Astrocyte (in vitro differentiated cells and primary cell): ENCODE data around the gene ACTG1. TPM values are rescaled to one million over a fixed set of nuclear protein-coding genes. Genes with fewer than 3 reads are reported as not detected.

ENCODE experiments used
- DNase-seq: peaks from one replicate; pipeline ENCODE4 v3.0.0-alpha.2; 2010; ENCODE audit warnings: low read depth
- FAIRE-seq: peaks from 2 replicates; lab custom pipeline; 2011; peaks lifted over from hg19 to GRCh38; lab: Jason Lieb, UNC
- H2AFZ ChIP-seq: 2 replicates; pipeline ENCODE4 v1.6.0; 2012; ENCODE audit warnings: low read depth, low read length, inconsistent platforms
- H3K27ac ChIP-seq: 2 replicates; pipeline ENCODE4 v1.5.1; 2011; ENCODE audit warnings: low read depth, low read length, inconsistent platforms
- H3K27me3 ChIP-seq: 2 replicates; pipeline ENCODE4 v1.6.0; 2011; ENCODE audit warnings: low read length, inconsistent platforms; ENCODE audit not compliant: insufficient read depth
- H3K36me3 ChIP-seq: 2 replicates; pipeline ENCODE4 v1.5.1; 2011; ENCODE audit warnings: low read length, inconsistent platforms; ENCODE audit not compliant: insufficient read depth
- H3K4me1 ChIP-seq: 2 replicates; pipeline ENCODE4 v1.5.1; 2011; ENCODE audit warnings: low read length, inconsistent platforms; ENCODE audit not compliant: insufficient read depth
- H3K4me2 ChIP-seq: 2 replicates; pipeline ENCODE4 v1.6.0; 2012; ENCODE audit warnings: low read length, inconsistent platforms
- H3K4me3 ChIP-seq: 2 replicates; pipeline ENCODE4 v1.5.1; 2011; ENCODE audit warnings: low read depth, mild to moderate bottlenecking, low read length, inconsistent platforms; ENCODE audit not compliant: insufficient read depth
- H3K79me2 ChIP-seq: 2 replicates; pipeline ENCODE4 v1.6.0; 2012; ENCODE audit warnings: mild to moderate bottlenecking, low read length, inconsistent platforms; ENCODE audit not compliant: insufficient read depth
- H3K9ac ChIP-seq: 2 replicates; pipeline ENCODE4 v1.6.0; 2012; ENCODE audit warnings: mild to moderate bottlenecking, low read length, inconsistent platforms
- H3K9me3 ChIP-seq: 2 replicates; pipeline ENCODE4 v1.5.1; 2012; ENCODE audit warnings: low read depth, mild to moderate bottlenecking, low read length, inconsistent platforms; ENCODE audit not compliant: insufficient read depth
- H4K20me1 ChIP-seq: 2 replicates; pipeline ENCODE4 v1.6.0; 2012; ENCODE audit warnings: low read length, inconsistent platforms; ENCODE audit not compliant: insufficient read depth
- H3K27ac Mint-ChIP-seq: one replicate; pipeline ENCODE4 v1.8.0; 2021; ENCODE audit warnings: mild to moderate bottlenecking, mixed read lengths; ENCODE audit not compliant: unreplicated experiment
- H3K27me3 Mint-ChIP-seq: one replicate; pipeline ENCODE4 v1.8.0; 2021; ENCODE audit warnings: low read depth, mixed read lengths; ENCODE audit not compliant: unreplicated experiment
- H3K36me3 Mint-ChIP-seq: one replicate; pipeline ENCODE4 v1.8.0; 2021; ENCODE audit warnings: low read depth, mixed read lengths; ENCODE audit not compliant: unreplicated experiment
- H3K4me1 Mint-ChIP-seq: one replicate; pipeline ENCODE4 v1.8.0; 2021; ENCODE audit warnings: low read depth, mixed read lengths; ENCODE audit not compliant: unreplicated experiment
- H3K4me3 Mint-ChIP-seq: one replicate; pipeline ENCODE4 v1.8.0; 2021; ENCODE audit warnings: mild to moderate bottlenecking, moderate library complexity, mixed read lengths; ENCODE audit not compliant: unreplicated experiment
- H3K9me3 Mint-ChIP-seq: one replicate; pipeline ENCODE4 v1.8.0; 2021; ENCODE audit warnings: mild to moderate bottlenecking, mixed read lengths; ENCODE audit not compliant: unreplicated experiment
- EZH2 ChIP-seq: IDR thresholded peaks from 2 replicates; pipeline ENCODE4 v1.6.1; 2012; ENCODE audit warnings: mild to moderate bottlenecking, low read length, inconsistent platforms; ENCODE audit not compliant: insufficient read depth
- total RNA-seq: library from RNA; stranded (reverse); gene quantifications from 2 replicates; pipeline ENCODE4 v1.2.1, GENCODE V29; 2021
- TF ChIP-seq, protein P1 (sequence below): IDR thresholded peaks from 2 replicates; pipeline ENCODE4 v1.5.1; 2011; ENCODE audit warnings: low read depth, mild to moderate bottlenecking, inconsistent platforms, low read length, moderate library complexity; ENCODE audit not compliant: insufficient read depth

The ACTG1 gene
- total RNA-seq, 1 donor from 2014 or later = 7,369 TPM

DNA sequence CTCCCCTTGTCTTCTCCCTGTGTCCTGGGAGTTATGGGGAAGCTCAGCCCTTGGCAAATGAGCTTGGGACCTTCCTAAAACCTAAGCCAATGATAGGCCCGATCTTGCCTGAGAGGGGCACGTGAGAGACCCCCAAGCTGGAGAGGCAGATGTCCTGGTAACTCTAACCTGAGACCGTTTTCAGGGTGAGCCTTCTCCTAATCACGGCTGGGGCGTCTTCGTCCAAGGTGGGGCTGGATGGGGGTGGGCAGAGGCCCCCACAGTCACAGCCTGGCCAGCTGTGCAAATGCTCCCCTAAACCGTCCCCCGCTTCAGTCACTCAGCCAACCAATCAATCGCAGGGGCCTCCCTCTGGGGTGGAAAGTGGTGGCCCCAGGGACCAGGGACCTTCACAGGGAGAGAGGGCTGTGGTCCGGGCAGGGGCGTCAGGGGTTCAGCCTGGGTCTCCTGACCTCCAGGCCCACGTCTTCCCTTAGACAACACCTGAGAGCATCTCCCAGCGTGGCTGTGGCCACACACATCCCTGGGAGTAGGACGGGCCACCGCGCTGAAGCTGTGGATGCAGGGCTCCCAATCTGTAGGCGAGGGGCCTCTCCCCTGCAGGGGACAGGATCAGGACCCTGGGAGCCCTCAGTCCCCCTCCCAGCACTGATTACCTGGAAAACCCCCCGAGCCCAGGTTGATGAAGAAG lies 30.6 kb downstream of the ACTG1 start:
- FAIRE-seq (no peak), DNase-seq (no peak)
- peaks cover 39% of the 10 kb centered on the region for H3K27me3 Mint-ChIP-seq
- no peaks in the 10 kb centered on the region for H3K36me3 Mint-ChIP-seq
- Histone ChIP-seq H3K4me2 (peak overlapping the region; percentile 82), H3K27ac (no peak overlapping the region), H2AFZ (peak overlapping the region; percentile 64), H3K36me3 (no peaks in the 10 kb centered on the region), H3K79me2 (no peaks in the 10 kb centered on the region), H3K27me3 (no peaks in the 10 kb centered on the region), H3K9ac (peak overlapping the region; percentile 36), H3K9me3 (no peaks in the 10 kb centered on the region), H3K4me3 (no peak overlapping the region), H3K4me1 (peaks cover 14% of the 10 kb centered on the region), H4K20me1 (no peaks in the 10 kb centered on the region)
- no peaks in the 10 kb centered on the region for H3K9me3 Mint-ChIP-seq
- H3K4me1 Mint-ChIP-seq = peaks cover 4% of the 10 kb centered on the region
- TF ChIP-seq, protein P1, sequence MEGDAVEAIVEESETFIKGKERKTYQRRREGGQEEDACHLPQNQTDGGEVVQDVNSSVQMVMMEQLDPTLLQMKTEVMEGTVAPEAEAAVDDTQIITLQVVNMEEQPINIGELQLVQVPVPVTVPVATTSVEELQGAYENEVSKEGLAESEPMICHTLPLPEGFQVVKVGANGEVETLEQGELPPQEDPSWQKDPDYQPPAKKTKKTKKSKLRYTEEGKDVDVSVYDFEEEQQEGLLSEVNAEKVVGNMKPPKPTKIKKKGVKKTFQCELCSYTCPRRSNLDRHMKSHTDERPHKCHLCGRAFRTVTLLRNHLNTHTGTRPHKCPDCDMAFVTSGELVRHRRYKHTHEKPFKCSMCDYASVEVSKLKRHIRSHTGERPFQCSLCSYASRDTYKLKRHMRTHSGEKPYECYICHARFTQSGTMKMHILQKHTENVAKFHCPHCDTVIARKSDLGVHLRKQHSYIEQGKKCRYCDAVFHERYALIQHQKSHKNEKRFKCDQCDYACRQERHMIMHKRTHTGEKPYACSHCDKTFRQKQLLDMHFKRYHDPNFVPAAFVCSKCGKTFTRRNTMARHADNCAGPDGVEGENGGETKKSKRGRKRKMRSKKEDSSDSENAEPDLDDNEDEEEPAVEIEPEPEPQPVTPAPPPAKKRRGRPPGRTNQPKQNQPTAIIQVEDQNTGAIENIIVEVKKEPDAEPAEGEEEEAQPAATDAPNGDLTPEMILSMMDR = no peak
- no peak for TF ChIP-seq EZH2
- H3K27ac Mint-ChIP-seq = no peak overlapping the region
- no peak overlapping the region for H3K4me3 Mint-ChIP-seq

DNA sequence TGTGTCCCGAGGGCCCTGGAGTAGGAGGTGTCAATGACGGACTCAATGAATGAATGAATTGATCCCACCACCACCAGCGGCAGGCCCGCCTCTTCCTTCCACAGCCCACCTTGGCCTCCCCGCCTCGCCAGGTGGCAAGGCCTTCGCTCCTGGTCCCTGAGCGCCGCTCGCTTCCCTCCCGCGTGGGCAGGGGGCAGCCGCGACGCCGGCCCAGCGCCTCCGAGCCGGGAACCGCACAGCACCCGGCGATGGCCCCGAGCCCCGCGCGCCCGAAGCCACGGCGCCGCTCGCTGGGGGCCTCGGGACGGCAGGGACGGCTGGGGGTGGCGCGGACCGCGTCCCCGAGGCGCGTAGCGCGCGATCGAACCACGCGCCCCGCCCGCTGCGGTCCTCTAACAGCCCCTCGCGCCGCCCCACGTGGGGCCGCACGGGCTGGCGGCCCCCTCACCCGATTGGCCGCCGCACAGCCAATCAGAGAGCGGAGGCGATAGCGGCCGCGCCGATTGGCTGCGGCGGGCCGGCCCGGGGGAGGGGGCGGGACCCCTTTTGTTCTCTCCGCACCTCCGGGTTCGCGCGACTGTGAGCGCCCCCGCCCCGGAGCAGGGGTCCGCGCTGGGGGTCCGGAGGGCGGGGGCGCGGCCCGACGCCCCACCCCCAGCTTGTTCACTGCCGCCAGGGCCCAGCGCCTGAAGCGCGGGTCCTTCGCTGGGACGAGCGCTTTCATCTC lies 31.4 kb downstream of the ACTG1 start:
- H3K4me1 Mint-ChIP-seq = peaks cover 4% of the 10 kb centered on the region
- DNase-seq (peak; percentile 23), FAIRE-seq (no peak)
- Histone ChIP-seq H3K27me3 (no peaks in the 10 kb centered on the region), H3K9ac (peak overlapping the region; percentile 36), H3K9me3 (no peaks in the 10 kb centered on the region), H4K20me1 (no peaks in the 10 kb centered on the region), H3K4me3 (no peak overlapping the region), H3K27ac (no peak overlapping the region), H3K36me3 (no peaks in the 10 kb centered on the region), H2AFZ (peak overlapping the region; percentile 64), H3K79me2 (no peaks in the 10 kb centered on the region), H3K4me1 (peaks cover 14% of the 10 kb centered on the region), H3K4me2 (peak overlapping the region; percentile 82)
- H3K4me3 Mint-ChIP-seq = no peak overlapping the region
- TF ChIP-seq, protein P1 = no peak
- TF ChIP-seq EZH2 = no peak
- H3K27me3 Mint-ChIP-seq = peaks cover 46% of the 10 kb centered on the region
- no peaks in the 10 kb centered on the region for H3K36me3 Mint-ChIP-seq
- H3K27ac Mint-ChIP-seq = no peak overlapping the region
- H3K9me3 Mint-ChIP-seq = no peaks in the 10 kb centered on the region
